Left forelimb (tissue), 1 donor: ENCODE data around the gene CLBA1.
"Not testable (repeated sequence)": the region's sequence is repeated elsewhere in the genome, so short reads cannot be mapped to it uniquely, and the experiment has no call there.

Experiments
- DNase-seq: peaks from one replicate; pipeline ENCODE4 v3.0.0-alpha.2; 2018; ENCODE audit warnings: low spot score

The CLBA1 gene

GRCh38 chr14:105023791-105024480, 38.3 kb downstream of the CLBA1 start:
- no peak for DNase-seq

- no peak for DNase-seq
Measured at GRCh38 chr14:105025429-105025828, 39.8 kb downstream of the CLBA1 start.

GRCh38 chr14:105026033-105026785, 40.6 kb downstream of the CLBA1 start:
- DNase-seq: no peak

- DNase-seq: no peak
Measured at GRCh38 chr14:105026802-105027563, 41.4 kb downstream of the CLBA1 start.

DNA sequence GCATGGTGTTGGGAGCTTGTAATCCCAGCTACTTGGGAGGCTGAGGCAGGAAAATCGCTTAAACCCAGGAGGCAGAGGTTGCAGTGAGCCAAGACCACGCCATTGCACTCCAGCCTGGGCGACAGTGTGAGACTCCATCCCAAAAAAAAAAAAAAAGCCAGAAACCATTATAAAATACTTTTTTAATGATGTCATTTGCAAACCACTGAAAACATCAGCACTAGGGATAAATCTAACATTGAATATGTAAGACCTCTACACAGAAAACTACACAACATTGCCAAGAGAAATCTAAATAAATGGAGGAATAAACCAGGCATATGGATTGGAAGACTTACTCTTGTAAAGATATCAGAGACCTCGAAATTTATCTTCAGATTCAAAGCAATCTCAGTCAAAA, 42.1 kb downstream of the CLBA1 start:
- not testable (repeated sequence) for DNase-seq

DNA sequence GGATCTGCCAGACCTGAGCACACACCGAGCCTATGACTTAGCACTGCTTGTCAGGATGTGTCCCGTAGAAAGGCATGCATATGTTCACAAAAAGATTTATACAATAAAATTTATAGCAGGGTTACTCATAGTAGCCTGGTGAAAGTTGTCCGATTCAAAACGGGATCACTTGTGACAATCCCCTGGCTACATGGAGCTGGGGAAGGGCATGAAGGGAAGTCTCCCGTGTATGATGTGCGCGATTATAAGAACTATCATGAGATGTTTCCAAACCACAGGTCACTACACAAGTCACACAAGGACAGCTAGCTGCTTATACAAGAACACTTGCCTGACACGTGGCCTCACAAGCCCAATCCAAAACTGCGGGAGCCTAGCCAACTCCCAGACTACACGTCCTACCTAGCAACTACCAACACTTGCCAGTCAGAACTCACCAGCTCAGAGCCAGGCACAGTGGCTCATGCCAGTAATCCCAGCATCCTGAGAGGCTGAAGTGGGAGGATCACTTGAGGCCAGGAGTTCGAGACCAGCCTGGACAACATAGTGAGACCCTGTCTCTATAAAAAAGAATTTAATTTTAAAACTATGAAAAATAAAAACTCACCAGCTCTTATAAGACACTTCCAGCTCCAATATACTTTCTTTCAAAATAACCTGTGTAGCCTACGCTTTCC, 42.8 kb downstream of the CLBA1 start:
- DNase-seq: no peak

DNA sequence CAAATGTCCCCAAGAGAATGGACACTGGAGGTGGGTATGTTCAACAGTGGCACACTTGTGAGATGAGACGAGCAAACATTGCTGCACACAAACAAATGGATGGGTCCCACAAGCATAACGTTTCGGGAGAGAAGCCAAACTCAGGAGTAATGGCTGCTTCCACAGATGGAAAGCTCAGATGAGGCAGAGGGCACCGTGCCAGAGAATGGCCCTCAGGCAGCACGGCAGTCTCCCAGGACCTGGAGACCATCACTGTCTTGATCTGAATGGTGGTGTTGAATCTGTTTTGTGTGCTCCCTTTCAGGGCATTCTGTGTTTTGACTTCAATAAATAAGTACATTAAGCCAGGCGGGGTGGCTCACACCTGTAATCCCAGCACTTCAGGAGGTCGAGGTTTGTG, 43.8 kb downstream of the CLBA1 start:
- DNase-seq: no peak

- DNase-seq: no peak
Measured at GRCh38 chr14:105030194-105030593, 44.6 kb downstream of the CLBA1 start.

DNA sequence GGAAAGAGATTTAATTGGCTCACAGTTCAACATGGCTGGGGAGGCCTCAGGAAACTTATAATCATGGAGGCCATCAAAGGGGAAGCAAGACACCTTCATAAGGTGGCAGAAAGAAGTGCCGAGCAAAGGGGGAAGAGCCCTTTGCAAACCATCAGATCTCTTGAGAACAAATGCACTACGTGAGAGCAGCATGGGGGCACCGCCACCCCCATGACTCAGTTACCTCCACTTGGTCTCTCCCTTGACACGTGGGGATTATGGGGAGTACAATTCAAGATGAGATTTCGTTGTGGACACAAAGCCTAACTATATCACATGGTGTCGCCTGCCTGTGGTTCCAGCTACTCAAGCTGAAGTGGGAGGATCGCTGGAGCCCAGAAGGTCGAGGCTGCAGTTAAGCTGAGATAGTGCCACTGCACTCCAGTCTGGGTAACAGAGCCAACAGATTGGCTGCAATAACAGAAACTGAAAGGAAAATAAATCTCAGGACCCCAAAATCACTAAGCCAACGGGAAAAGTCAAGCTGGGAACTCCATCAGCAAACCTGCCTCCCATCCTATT, 45.3 kb downstream of the CLBA1 start:
- DNase-seq: no peak

- not testable (repeated sequence) for DNase-seq
Measured at GRCh38 chr14:105032451-105032901, 46.9 kb downstream of the CLBA1 start.

- DNase-seq: not testable (repeated sequence)
Measured at GRCh38 chr14:105033412-105033900, 47.9 kb downstream of the CLBA1 start.

DNA sequence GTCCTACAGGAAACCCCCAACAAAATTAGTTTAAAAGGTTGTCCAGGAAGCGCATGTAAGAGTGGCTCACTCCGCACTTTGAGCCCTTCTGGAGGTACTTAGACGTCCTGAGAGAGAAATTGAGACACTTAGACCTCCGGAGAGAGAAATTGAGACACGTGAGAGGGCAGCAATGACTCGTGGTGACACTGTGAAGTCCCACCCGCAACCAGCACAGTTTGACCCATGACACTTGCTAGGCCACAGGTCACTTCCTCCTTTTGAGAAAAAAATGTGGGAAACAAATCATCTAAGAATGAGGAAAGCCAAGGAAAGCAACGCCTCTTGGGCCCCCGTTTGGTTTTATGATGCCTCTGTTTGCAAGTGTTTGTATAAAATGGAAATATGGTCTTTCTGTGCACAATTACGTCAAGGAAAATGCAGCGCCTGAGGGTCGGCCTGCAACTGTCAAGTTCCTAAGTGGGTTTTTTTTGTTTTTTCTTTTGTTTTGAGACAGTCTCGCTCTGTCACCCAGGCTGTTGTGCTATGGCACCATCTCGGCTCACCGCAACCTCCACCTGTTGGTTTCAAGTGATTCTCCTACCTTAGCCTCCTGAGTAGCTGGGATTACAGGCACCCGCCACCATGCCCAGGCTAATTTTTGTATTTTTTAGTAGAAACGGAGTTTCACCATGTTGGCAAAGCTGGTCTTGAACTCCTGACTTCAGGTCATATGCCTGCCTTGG, 48.9 kb downstream of the CLBA1 start:
- no peak for DNase-seq

DNA sequence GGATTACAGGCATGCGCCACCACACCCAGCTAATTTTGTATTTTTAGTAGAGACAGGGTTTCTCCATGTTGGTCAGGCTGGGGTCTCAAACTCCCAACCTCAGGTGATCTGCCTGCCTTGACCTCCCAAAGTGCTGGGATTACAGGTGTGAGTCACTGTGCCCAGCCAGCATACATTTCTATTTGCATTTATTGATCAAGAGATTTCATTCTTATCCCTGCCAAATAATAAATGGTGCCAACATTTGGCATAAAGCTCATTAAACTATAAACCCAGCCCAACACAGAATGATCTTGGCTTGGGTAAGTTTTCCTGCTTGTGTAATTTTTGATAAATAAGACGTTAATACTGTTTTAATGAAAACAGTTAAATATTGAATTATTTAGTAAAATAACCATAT, 50.0 kb downstream of the CLBA1 start:
- not testable (repeated sequence) for DNase-seq

DNA sequence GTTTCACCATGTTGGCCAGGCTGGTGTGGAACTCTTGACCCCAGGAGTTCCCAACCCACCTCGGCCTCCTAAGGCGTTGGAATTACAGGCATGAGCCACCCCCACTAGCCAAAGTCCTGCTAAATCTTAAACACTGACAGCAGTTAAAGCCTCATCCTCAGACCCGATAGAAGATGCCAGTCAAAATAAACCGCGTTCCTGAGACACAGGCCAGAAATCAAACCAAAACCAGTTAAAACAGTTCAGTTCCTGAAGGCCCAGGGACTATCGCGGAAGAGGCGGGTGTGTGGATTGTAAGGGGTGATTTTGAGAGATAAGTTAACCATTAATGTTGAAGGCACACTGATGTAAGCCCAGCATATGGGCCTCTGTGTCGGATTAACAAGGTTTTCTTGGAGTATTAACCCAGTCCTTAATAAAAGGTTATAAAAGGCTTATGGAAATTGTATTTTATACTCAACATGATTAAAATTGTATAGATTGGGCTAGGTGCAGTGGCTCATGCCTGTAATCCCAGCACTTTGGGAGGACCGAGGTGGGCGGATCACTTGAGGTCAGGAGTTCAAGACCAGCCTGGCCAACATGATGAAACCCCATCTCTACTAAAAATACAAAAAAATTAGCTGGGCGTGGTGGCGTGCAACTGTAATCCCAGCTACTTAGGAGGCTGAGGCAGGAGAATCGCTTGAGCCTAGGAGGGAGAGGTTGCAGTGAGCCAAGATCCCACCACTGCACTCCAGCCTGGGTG, 54.0 kb downstream of the CLBA1 start:
- DNase-seq: no peak

- DNase-seq: no peak
Measured at GRCh38 chr14:105041841-105042765, 56.5 kb downstream of the CLBA1 start.

DNA sequence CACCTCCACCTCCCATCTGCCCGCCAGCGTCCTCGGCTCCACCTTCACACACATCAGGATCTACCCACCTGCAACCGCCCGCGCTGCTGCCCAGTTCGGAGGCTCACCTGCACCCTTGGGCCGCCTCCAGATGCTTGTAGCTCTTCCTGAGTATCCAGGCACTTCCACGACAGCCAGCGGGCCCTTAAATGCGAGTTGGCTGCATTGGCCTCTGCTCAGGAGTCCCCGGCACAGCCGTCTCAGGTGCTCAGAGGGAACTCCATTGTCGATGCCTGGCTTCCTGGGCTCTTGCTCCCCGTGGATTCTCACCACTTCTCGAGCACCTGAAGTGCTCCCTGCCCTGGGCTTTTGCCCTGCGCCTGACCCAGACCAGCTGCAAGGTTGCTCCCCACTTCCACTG, 57.2 kb downstream of the CLBA1 start:
- DNase-seq: no peak

- no peak for DNase-seq
Measured at GRCh38 chr14:105043641-105044040, 58.1 kb downstream of the CLBA1 start.
